Ovary (tissue), 3 donors: Measurements from ENCODE around the gene IZUMO1.

Experiments
- CTCF ChIP-seq, 3 donors: fragments of 450-650 bp in 2 of 3; fragments of 200-600 bp in 1 of 3; IDR thresholded peaks; one replicate each; pipeline versions ENCODE4 v1.5.1 to v1.8.0; 2016 to 2022; ENCODE audit warnings: antibody characterized with exemption in 3 of 3, mild to moderate bottlenecking in 1 of 3
- EP300 ChIP-seq: sonication (generic); formaldehyde crosslinking; IDR thresholded peaks from one replicate; pipeline ENCODE4 v1.6.1; 2017; ENCODE audit warnings: antibody characterized with exemption
- donor health status: DM: no; HTN: no; CAD: no.

GRCh38 chr19:48713041-48713863 lies 33.5 kb downstream of the IZUMO1 start:
- no peak for TF ChIP-seq CTCF (IDR thresholded peaks at IDR 0.05)
- no peak for TF ChIP-seq EP300
